Femur (tissue), 1 donor: ENCODE data around the gene TNFSF12.

Experiments
- DNase-seq: peaks from one replicate; pipeline ENCODE4 v3.0.0-alpha.2; 2017

The TNFSF12 gene, protein sequence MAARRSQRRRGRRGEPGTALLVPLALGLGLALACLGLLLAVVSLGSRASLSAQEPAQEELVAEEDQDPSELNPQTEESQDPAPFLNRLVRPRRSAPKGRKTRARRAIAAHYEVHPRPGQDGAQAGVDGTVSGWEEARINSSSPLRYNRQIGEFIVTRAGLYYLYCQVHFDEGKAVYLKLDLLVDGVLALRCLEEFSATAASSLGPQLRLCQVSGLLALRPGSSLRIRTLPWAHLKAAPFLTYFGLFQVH

DNA sequence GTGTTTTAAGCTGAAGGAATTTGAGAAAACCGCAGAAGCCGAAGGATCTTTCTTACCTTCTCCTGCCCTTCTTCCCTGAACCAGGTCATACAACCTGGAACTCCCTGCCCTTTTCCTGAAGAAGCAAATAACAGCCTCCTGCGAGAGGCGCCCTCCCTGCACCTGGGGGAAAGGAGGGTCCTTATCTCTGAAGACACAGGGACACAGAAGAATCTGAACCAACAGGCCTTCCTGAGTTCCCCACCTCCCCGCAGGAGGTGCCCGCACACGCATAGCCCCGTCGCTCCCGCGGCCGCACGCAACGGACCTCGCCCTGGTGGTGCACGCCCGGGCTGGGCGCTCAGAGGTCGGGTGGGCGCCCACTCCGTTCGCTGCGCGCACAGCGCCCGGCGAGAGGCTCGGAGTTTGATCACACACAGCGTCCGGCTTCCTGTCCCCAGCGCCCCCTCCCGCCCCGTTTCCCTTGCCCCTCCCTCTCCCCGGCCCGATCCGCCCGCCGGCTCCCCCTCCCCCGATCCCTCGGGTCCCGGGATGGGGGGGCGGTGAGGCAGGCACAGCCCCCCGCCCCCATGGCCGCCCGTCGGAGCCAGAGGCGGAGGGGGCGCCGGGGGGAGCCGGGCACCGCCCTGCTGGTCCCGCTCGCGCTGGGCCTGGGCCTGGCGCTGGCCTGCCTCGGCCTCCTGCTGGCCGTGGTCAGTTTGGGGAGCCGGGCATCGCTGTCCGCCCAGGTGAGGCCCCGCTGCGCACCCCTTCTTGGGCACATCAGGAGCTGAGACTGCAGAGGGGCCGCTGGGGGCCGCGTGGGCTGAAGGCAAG is at the start of gene TNFSF12:
TSS of gene TNFSF12 (plus strand) at position 474 of the 816 bp plus-strand sequence. CDS start at position 570, 96 bp downstream.
- DNase-seq: peak; percentile 78

DNA sequence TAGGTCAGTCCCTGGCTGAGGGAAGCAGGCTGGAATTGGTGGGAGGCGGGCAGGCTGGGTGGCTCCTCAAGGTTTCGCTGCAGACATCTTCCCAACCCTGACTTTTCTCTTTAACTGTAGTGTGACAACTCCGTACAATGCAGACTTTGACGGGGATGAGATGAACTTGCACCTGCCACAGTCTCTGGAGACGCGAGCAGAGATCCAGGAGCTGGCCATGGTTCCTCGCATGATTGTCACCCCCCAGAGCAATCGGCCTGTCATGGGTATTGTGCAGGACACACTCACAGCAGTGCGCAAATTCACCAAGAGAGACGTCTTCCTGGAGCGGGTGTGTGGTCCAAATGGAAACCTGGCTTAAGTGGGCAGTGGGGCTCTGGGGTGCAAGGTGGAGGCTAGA is 49.7 kb upstream of the TNFSF12 start:
- DNase-seq: no peak

DNA sequence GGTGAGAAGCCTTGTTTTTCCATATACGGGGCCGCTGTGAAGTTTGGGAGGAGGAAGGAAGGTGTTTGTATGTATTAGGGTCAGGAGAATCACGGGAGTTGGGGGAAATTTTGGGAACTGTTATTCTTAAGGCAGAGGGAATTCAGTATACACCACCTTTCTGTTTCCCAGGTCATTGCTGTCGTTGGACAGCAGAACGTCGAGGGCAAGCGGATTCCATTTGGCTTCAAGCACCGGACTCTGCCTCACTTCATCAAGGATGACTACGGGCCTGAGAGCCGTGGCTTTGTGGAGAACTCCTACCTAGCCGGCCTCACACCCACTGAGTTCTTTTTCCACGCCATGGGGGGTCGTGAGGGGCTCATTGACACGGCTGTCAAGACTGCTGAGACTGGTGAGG is 47.1 kb upstream of the TNFSF12 start:
- no peak for DNase-seq

DNA sequence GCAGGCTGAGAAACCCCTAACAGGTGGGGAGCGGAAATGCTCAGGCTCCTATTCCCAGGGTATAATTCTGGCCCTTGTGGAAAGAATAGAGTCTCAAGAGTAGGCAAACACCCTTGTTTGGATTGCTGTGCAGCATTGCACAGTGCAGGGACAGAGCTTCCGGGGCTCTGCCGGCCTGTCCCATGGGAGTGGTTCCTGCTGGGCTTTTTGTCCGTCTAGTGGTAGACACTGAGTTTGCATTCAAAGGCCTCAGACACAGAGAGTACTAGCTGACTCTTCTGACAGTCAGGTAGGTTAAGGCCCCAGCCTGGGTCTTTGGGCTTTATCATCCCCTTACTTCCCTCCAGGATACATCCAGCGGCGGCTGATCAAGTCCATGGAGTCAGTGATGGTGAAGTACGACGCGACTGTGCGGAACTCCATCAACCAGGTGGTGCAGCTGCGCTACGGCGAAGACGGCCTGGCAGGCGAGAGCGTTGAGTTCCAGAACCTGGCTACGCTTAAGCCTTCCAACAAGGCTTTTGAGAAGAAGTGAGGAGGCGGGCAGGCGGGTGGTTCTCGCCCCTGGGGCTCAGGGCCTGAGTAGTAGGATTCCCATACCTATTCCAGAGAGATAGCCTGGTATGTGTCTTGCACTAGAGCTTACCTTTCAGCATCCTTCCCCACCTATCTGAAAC is 46.5 kb upstream of the TNFSF12 start:
- no peak for DNase-seq

DNA sequence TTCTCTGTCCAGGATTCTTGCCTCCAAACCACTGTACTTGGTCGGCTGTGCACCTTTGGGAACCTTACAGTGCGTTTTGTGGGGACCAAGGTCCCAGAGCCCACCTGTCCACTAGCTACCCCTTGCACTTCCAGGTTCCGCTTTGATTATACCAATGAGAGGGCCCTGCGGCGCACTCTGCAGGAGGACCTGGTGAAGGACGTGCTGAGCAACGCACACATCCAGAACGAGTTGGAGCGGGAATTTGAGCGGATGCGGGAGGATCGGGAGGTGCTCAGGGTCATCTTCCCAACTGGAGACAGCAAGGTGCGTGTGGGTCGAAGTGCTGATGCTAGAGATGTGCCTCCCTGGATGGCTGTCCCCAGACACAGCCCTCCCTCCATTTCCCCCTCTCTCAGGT is 45.9 kb upstream of the TNFSF12 start:
- DNase-seq: no peak

DNA sequence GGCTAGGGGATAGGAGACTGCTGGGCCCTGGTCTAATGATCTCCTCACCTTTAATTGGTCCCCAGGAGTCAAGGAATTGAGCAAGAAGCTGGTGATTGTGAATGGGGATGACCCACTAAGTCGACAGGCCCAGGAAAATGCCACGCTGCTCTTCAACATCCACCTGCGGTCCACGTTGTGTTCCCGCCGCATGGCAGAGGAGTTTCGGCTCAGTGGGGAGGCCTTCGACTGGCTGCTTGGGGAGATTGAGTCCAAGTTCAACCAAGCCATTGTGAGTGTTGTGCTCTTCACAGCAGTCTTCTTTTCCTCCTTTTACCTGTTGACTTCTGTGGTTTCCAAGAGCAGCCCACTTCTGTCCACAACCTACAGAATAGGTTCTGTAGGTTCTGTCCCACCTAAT is 45.3 kb upstream of the TNFSF12 start:
- DNase-seq: no peak

DNA sequence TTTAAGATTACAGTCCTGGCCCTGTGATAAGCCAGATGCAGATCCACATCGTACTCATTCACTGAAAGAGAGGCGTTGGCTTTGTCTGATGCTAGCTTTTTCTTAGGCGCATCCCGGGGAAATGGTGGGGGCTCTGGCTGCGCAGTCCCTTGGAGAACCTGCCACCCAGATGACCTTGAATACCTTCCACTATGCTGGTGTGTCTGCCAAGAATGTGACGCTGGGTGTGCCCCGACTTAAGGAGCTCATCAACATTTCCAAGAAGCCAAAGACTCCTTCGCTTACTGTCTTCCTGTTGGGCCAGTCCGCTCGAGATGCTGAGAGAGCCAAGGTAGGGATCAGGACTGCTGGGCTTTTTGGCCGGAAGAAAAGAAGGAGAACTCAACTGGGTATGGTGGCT is 40.7 kb upstream of the TNFSF12 start:
- no peak for DNase-seq

DNA sequence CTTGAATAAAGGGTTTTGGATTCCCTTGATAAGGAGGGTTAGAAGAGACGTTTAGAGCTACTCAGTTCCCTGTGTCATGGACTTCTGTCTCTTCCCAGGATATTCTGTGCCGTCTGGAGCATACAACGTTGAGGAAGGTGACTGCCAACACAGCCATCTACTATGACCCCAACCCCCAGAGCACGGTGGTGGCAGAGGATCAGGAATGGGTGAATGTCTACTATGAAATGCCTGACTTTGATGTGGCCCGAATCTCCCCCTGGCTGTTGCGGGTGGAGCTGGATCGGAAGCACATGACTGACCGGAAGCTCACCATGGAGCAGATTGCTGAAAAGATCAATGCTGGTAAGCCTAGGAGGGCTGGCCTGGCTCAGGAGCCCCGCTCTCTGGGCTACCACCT is 40.0 kb upstream of the TNFSF12 start:
- DNase-seq: no peak

DNA sequence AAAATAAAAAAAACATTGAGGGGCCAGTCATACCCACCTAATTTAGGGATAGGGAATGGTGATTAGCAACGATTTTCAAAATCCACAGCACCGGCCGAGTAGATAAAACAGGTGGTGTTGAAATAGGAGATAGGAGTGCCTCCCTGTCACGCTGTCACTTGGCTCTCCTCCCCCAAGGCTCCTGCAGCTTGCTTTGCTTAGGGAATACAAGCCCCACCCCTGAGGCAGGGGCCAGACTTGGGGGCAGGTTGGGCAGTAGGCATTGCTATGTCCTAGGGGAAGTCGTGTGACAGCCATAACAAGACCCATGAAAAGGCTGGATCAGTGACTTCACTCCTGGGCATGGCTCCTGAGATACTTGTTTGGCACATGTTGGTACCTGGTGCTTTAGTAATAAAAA is 38.9 kb upstream of the TNFSF12 start:
- no peak for DNase-seq

DNA sequence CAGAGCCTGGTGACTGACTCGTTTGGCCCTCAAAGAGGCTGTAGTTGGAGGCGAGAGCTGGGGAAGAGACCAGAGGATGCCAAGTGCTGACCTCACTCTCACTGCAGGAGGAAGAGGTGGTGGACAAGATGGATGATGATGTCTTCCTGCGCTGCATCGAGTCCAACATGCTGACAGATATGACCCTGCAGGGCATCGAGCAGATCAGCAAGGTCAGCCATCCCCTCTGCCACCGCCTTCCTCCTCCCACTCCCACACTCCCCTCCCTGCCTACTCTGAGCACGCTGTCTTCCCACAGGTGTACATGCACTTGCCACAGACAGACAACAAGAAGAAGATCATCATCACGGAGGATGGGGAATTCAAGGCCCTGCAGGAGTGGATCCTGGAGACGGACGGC is 37.8 kb upstream of the TNFSF12 start:
- no peak for DNase-seq

DNA sequence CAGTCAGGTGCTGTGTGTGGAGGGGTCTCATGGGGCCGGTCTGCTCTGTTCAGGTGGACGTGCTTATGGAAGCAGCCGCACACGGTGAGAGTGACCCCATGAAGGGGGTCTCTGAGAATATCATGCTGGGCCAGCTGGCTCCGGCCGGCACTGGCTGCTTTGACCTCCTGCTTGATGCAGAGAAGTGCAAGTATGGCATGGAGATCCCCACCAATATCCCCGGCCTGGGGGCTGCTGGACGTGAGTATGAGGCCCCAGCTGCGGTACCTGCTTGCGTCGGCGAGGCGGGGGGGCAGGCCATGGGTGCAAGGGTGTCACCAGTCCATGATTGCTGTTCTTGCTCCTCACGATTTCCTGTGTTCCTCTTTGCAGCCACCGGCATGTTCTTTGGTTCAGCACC is 36.8 kb upstream of the TNFSF12 start:
- DNase-seq: no peak

DNA sequence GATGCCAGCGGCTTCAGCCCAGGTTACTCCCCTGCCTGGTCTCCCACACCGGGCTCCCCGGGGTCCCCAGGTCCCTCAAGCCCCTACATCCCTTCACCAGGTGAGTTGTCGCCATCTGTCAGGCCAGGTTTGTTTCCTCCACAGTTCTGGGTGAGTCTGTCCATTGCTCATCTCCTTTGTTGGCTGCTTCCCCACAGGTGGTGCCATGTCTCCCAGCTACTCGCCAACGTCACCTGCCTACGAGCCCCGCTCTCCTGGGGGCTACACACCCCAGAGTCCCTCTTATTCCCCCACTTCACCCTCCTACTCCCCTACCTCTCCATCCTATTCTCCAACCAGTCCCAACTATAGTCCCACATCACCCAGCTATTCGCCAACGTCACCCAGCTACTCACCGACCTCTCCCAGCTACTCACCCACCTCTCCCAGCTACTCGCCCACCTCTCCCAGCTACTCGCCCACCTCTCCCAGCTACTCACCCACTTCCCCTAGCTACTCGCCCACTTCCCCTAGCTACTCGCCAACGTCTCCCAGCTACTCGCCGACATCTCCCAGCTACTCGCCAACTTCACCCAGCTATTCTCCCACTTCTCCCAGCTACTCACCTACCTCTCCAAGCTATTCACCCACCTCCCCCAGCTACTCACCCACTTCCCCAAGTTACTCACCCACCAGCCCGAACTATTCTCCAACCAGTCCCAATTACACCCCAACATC is 35.9 kb upstream of the TNFSF12 start:
- DNase-seq: no peak

DNA sequence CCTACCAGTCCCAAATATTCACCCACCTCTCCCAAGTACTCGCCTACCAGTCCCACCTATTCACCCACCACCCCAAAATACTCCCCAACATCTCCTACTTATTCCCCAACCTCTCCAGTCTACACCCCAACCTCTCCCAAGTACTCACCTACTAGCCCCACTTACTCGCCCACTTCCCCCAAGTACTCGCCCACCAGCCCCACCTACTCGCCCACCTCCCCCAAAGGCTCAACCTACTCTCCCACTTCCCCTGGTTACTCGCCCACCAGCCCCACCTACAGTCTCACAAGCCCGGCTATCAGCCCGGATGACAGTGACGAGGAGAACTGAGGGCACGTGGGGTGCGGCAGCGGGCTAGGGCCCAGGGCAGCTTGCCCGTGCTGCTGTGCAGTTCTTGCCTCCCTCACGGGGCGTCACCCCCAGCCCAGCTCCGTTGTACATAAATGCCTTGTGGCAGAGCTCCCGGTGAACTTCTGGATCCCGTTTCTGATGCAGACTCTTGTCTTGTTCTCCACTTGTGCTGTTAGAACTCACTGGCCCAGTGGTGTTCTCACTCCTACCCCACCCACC is 34.9 kb upstream of the TNFSF12 start:
- DNase-seq: no peak

DNA sequence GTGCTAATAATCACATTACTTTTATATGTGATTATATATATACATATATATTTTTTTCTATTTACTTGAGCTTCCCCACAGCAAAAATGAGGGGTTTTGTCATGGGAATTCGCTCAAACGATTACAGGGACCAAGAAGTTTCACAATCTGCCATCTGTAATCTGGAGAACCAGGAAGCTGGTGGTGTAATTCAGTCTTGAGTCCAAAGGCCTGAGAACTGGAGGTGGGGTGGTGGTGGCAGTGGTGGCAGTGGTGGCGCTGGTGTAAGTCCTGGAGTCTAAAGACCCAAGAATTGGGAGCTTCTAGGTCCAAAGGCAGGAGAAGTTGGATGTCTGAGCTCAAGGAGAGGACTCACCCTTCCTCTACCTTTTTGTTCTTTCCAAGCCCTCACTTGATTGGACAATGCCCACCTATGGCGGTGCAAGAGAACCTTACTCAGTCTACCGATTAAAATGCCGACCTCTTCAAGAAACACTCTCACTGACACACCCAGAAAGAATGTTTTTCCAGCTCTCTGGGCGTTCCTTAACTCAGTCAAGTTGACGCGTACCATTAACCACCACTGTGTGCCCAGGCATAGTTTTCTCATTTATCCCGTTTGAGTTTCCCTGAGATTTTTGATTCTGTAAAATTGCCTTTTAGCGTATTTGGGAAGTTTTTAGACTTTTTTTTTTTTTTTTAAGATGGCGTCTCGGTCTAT is 32.8 kb upstream of the TNFSF12 start:
- DNase-seq: no peak

DNA sequence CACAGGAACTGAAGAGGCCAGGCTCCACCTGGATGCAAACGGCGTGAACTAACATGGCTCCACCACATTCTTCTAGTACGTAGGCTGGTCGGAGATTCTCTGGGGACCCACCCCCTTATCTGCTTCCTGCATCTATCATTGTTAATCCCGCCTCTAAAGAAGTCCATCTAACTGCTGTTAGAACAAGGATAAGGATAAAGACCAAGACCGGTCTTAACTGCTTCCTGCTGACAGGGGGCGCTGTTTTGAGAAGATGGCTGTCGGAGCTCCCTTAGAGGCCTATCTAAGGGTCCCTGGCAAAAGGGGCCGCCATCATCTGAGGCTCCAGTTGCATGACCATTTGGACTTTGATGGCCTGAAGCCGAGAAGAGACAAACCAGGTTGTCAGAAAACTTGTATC is 25.8 kb upstream of the TNFSF12 start:
- no peak for DNase-seq

DNA sequence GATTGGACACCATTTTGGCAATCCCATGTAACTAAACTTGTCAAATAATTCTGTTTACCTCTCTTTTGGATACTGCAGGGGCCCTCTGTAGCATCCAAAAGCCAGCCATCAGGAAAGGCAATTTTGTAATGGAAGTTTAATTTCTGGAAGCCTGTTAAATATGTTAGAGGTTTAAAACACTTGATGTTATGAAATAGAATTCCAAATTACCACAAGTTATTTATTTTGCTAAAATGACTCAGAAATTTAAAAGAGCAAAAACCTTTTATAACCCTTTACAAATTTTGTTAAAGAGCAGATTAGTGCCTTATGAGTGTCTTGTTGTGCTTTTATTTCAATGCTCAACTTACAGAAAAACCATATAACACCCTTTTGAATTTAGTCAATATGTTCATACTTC is 20.0 kb upstream of the TNFSF12 start:
- DNase-seq: no peak

DNA sequence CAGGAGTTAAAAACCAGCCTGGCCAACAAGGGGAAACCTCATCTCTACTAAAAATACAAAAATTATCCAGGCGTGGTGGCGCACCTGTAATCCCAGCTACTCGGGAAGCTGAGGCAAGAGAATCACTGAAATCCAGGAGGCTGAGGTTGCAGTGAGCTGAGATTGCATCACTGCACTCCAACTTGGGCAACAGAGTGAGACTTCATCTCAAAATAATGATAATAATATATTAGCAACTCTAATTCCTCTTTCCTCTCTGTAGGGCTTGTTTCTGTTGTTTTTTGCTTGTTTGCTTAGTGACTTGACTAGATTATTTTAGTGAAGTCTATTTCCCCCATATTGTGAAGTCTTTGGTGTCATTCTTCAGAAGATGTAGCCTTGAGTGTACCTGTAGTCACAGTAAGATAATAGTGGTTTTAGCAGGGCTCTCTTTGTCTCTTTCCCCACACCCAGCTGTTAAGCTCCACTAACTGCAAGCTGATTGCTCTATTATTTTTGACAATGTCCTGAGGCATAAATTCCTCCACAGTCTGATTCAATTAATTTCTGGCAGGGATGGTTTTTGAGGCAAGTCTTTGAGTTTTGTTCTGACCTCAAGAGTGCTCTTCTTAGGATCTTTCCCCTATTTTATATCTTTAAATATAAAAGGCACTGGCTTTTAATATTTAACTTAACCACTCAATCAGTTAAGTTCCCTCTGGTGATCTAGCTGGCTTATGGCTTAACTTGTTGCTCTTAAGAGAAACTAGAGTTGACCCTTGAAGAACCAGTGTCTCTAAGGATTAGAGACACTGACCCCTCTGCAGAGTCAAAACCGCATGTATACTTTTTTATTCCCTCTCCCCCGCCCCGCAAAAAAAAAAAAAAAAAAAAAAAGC is 18.6 kb upstream of the TNFSF12 start:
- no peak for DNase-seq

DNA sequence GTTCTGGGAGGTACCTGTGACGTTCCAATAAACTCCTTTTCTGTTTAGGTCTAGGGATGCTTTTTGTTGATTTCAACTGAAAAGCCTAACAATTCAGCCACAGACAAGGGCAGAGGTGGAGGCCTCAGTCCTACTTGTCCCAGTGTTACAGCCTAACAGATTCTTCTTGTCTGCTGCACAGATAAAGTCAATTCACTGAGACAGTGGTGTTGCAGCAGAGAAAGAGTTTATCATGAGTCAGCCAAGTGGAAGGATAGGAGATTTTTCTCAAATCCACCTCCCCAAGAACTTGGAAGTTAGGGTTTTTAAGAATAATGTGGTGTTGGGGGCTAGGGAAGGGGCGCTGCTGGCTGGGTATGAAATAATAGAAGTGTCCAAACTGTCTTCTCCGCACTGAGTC is 10.8 kb upstream of the TNFSF12 start:
- no peak for DNase-seq

DNA sequence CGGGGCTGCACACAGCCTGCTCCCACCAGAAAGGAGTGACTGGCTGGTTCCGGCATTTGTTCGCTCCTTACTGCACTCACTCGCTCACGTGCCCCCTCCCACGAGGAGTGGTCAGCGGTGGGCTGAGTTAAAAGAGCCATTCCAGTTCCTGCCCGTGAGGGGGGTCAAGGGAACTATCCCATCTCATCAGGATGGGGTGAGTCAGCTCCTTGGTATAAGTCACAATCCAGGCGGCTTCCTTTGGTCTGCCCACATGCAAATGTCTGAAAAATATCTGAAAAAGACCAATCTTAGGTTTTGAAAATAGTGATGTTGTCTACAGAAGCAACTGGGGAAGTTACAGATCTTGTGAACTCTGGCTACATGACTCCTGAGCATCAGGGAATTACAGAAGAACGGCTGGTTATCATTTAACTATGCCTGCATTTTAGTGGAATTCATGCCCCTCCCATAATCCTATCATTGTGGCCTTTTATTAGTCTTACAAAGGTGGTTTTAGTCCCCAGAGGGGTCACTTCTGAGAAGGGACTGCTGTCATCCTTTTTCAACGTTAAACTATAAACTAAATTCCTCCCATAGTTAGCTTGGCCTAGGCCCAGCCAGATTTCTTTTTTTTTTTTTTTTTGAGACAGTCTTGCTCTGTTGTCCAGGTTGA is 9.8 kb upstream of the TNFSF12 start:
- no peak for DNase-seq

DNA sequence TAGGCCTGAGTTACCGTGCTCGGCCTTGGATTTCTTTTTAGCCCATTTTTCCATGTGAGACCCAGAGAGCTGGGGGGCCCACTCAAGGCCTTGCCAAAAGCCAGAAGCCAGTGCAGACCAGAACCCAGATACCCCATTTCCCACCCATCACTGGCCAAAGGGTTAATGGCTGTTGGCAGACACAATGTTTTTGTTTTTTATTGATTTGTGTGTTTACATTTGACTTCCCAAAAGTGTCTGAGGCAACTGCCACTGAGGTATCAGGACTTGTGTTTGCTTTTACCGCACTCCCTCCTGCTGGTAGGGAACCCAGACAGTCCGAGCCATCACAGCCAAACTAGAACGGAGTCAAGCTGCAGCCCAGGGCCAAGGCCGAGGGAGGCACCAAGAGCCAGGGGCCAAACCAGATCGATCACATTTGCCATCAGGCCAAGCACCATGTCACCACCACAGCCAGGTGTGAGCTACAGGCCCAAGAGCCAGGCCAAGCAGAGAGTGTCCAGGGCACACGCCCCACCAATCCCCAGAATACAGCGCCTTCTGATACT is 7.7 kb upstream of the TNFSF12 start:
- no peak for DNase-seq
